Stimulated activated CD4-positive, alpha-beta T cell treated with anti-CD3 and anti-CD28 coated beads, Interleukin-1b, Interleukin-23, amount 100 ng/mL, for 48 hours (primary cell): Measurements from ENCODE around the gene ST7.
"Not testable (repeated sequence)": the region's sequence is repeated elsewhere in the genome, so short reads cannot be mapped to it uniquely, and the experiment has no call there.

Experiments used
- DNase-seq: peaks from one replicate; pipeline ENCODE4 v3.0.0-alpha.2; 2020

ST7 gene

DNA sequence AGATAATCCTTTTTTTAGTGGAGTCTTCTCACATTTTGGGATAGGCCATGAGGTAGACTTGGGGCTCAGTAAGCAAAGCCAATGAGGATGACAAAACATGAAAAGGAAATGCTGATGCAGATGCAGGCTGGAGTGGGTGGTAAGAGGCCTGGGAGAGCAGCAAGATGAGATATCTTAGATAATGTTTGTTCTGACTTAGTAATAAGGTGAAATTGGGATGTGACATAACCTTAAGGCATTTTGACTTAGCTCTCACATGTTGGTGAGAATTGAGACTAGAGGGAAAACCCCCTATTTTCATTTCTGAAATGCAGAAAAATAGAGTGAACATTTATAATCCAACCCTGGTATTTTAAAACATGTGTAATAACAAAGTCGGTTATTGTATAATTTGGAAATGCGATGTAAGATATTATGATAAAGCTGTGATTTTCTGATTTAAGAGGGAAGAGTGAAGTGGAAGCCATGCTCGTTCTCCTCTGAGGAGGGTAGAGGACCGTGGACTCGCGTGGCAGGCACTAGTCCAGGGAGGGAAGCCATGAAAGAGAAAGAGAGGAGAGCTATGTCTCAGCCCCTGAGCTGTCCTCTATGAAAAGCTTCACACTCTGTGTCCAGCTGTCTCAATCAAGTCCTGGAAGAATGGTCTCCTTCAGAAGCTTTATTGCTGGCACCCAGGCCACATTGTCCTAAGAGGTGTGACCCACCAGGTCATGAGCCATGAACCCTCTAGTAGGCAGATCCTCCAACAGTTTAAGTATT, 57.3 kb downstream of the ST7 start:
- DNase-seq: peak; percentile 48

DNA sequence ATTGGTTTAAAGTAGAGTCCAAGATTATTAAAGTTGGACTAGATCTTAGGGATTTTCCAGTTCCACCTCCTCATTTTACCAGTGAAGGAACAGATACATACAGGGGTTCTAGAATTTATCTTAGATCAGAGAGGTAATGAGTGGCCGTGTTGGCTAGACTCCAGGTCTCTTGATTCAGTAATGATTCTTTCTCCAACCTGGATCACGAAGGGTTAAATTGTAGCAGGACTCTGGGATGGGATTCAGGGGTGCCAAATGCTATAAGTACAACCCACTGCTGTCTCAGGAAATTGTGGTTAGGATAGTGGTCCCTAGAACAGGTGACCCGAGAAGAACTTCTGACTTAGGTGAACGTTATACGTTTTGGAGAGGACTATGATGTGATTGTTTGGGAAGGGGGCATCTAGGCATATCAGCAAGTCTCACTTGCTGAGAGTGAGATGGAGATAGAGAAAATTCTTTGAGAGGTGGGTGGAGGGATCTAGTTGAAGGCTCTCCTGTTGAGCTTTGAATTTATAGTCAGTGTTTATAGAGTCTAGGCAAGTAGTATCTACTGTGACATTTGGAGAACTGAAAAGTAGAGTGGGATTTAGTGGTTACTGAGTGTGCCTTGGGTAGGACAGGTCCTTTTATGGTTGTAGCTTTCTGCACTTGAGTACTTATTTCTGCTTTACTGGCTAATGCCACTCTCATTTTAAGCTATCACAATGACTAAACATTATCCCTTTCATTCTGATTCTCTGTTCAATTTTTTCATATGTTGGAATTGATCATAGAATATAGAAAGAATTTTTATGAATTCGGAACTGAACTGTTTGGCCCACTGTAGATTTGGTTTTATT, 58.3 kb downstream of the ST7 start:
- no peak for DNase-seq

DNA sequence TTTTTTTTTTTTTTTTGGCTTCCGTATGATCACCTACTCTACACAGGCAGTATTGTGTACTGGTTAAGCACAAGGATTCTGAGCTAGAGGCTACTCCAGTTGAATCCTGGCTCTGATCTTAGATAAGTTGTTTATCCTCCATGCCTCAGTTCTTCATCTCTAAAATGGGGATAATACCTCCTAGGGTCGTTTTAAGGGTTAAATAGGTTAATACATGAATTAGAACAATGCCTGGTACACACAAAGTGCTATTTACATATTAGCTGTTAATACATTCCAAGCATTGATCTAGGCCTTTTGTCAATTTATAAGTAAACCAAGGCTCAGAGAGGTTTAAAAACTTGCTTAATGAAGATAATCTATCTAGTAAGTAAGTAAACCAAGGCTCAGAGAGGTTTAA, 59.0 kb downstream of the ST7 start:
- no peak for DNase-seq

DNA sequence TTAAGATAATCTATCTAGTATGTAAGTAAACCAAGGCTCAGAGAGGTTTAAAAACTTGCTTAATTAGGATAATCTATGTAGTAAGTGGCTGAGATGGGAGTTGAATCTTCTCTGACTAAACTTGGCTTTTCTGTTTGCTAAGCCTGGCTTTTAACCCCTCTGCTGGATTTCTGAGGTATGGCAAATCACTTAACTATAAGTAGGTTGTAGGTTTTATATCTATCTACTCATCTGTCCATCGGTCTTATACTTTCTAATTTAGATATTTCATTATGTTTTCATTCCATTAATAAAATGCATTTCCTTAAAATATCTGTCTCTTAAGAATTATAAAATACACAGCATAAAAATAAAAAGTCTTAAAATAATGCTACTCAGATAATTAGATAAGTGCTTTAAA, 59.4 kb downstream of the ST7 start:
- DNase-seq: no peak

DNA sequence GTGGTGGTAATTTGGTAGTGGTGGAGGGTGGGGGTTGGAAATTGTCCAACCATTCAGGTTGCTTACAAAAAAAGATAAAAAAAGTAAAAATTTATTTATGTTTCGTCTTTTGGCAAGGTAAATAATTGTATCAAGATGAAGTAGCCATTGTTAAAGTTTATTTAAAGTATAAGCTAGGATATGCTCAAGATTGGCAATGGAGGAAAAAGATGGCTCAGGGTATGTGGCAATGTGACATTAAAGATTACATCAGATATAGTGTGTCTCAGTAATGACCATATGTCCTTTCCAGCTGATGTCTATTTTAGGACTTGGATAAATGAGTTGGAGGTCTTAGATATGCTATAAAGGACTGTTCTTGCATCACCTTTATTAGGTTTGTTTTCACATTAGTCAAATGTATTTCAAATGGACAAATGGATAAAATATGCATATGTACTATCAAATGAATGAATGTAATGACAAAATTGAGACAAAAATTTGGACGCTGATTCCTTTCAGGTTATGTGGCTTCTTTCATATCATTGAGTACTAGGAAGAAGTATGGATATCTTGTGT, 60.9 kb downstream of the ST7 start:
- no peak for DNase-seq

DNA sequence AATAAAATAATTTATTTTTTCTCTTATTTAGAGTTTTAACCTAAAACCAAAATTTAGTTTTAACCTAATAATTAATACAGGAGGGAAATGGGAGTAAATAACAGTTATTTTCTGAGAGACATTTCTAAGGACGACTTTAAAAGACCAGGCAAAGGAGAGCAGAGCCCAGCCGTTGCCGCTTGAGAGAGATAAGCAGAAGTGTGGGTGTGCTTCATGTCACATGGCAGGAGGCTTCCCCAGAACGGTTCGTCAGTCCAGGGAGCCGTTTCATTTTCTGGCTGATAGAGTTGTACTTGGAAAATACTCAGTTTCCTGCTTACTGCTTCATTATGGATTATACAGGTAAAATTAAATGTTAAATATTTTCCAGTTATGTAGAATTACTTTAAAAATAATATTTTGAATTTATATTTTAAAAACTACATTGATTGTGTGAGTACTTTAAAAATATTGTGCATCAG, 61.4 kb downstream of the ST7 start:
- peak; percentile 16 for DNase-seq

DNA sequence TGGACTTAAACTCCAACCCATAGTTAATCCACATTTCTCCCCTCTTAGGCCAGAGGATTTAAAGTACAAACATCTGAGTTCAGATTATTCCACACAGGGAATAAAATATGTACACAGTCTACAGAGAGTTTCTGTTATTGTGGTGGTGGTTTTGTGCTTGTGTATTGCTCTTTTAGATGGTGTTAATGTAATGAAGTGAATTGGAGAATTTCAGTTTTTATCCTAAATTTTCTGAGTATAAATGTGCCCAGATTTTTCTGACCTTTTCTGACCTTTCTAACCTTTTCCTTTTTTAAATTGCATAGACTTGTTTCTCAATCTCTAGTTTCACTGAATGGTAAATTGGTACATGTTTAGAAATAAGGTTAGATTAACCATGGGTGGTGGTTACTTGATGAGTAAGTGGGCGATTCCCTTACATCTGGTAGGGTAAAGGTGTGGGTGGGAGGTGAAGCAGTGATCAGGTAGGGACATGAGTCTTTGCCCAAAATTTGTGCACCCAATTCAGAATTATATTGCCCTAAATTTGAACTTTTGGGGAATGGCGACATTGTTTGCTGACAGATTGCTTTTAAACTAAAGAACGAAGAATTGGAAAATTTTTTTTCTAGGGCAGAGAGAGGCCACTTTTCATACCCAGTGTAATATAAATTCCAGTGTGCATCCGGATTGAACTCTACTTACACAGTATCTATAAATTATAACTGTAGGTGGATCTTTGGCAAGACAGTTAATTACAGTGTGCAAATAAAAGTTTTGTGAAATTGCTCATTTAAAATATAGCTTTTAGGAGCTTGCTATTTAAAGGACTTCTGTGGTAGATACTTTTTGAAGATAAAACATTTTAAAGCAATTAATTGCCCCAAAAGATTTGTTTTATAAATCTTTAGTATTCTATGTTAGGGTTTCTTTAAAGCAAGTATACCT, 62.2 kb downstream of the ST7 start:
- no peak for DNase-seq

DNA sequence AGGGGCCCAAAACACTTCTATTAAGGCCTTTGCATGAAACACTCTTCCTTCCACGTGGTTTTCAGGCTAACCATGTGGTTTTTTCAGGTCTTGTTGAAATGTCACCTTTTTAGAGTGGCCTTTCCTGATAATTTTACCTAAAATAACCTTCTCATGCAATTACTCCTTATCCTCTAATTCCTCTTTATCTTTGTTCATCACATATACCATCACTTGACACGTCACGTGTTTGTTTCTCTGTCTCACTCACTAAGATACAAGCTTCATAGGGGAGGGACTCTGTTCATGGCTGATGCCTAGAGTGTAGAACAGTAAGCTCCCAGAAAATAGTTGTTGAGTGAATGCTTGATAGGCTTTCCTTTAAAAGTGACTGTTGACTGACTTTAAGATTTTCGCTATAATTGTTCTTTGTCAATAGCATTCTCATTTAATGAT, 63.7 kb downstream of the ST7 start:
- DNase-seq: no peak

DNA sequence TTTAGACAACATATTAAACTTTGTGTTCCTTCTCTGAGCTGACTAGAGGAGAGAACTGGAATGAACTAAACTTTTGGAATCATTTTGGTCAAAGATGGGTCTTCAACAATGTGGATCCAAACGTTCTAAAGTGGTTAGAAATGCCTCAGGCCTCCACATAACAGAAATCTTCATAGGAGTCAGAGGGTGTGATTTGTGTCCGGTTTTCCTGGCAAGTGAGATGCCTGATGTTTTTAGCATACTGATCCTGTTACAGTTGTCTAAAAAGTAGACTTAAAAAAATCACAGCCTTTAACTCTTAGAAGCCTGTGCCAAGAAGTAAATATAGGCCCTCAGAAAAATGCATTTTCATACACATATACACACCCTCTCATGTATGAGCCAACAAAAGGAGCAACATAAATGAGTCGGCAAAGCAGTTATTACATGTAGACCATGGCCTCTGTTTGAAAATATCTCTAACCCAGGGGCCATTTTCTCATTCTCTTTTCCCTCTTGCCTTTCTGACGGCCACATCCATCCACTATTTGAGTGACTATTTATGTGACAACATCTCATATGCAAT, 64.5 kb downstream of the ST7 start:
- no peak for DNase-seq

DNA sequence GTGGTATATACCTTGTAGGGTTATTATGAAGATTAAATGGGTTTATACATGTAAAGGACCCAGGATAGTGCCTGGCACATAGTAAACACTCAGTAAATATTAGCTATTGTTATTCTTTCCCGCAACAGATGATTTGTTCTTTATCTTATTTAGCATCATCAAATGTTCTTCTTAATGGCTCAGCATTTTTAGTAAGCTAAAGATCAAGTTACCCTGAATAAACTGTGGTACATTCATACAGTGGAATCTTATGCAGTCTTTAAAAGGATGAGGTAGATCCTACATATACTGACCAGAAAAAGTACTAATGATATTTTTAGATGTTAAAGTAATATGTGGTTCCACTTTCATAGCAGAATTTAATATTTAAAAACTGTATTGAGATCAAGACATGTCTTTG, 65.4 kb downstream of the ST7 start:
- DNase-seq: no peak

DNA sequence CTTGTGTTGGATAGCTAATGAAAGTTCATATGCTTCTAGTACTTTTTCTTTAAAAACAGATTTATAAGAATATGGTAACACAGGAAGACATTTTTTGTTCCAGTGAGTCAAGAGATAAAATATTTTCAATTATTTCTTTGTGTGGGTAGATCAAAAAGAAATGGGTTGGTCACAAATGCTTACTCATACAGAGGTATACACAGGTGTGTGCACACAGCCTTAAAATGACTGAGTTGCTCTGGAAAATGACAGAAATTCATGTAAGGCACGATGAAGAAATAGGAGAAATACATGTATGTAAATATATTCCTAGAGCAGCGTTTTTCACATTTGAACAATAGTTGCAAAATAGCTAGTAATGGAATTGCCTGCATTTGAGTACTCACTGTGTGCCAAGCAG, 66.0 kb downstream of the ST7 start:
- no peak for DNase-seq

DNA sequence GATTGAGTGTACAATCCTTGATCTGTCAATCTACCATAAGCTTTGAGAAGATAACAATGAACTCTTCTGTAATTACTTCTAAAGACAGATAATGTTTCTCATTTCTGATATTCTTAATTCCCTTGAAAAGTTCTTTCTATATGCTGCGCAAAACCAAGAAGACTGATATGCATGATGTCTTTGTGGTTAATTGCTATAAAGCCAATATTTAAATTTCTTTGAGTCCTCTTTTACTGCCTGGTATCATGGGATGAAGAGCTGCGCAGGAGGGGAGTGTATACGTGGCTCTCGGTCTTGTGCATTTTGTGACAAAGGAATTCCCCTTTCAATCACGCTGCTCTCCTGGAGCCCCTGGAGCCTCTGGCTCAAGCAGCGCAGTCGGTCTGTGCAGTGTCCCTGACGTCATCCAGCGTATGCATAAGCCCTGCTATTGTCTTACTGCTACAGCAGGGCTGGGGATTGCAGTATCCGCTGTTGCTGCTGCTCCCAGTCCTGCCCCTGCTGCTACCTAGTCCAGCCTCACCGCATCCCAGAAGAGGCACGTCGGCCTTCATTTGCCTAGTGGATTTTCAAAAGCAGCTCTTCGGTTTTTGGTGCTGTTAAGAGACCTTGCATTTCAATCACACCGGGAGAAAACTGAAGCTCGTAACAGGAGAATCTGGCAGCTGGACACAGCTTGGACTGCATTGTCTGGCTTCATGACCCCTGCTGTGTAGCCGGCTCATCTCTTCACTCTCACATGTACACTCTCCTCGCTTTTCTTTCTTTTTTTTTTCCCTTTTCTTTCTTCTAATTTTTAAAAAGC, 66.7 kb downstream of the ST7 start:
- no peak for DNase-seq

DNA sequence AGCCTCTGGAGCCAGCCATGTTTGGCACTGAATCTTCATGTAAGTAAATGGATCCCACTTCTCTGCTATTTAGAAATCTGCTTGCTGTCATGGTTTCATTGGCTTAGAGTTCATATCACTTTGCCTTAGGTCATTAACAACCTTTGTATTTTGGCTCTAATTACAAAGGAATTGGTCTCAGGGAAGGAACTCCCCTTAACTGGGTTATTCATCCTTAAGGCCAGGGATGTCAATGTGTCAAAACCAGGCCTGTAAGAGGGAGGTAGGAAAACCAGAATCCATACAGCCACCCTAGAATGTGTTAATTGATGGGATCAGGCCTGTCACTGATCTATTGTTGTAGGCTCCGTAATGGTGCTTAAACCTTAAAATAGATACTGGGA, 67.3 kb downstream of the ST7 start:
- DNase-seq: no peak

DNA sequence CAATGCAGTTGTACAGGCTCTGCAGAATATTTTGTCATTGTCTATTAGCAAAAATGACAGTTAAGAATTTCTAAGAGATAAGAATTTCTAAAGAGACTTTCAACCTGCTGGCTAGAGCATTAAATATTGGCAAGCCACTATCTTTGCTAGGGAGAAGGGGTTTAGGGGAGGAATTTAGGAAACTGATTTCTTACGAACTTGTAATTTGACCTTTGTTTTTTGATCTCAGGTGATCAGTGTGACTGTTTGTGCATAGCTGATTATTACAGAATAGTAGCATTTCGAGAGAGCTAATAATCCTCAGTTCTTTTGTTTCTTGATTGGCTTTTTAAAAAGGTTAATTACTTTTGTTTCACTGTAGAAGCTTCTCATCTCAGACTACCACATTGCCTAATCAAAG, 68.1 kb downstream of the ST7 start:
- DNase-seq: no peak

DNA sequence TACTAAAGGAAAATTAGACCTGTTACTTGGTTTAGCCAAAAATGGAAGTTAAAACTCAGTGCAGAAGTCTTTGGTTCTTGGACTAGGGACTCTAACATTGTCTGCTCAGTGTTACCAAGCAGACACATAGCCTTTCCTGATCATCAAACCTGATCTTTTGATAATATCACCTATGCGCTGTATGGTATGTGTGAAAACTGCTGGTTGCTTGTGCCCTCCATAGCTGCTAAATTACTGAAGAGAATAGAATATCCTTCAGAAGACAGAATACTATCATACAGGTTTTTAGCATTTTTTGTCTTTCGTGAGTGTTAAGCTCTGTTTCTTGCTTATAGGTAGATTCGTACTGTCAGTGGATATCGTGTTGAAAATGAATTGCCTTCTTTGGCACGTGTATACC, 68.7 kb downstream of the ST7 start:
- DNase-seq: no peak

DNA sequence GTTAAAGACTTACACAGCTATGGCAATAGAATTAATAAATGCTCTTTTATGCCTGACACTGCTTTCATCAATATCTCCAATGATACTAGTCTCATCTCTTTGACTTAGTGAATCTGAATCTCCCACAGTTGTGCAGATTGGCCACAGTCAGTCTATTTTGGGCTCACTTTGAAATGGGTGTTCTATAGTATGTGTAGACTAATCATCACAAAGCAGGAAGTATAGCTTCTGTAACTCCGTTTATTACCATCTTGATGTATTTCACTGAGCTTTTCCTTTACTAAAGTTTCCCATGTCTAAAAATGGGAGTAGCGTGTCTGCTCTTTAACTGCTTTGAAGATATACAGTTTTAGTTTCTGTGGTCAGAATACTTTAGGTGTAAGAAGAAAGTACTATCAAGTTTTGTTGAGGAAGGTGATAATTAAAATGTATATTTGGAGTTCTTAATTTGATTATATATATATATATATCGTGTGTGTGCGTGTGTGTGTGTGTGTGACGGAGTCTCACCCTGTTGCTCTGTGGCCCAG, 70.1 kb downstream of the ST7 start:
- no peak for DNase-seq

DNA sequence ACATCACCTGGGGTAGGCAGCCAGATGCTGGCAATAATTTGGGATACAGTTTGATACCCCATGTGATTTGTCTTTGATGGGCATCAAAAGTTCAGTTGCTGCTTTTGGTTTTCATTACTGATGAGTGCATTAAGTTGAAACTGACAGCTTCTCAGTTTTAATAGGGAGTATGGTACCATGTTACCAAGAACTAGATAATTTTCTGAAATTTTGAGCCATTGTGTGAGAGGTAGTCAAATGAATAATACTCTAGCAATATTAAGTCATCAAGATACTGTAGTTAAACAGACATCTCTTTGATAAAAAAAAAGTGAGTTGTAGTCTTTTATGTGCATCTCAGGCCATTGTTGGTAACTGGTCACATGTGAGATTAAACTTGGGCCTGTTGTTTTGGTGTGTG, 71.5 kb downstream of the ST7 start:
- no peak for DNase-seq

DNA sequence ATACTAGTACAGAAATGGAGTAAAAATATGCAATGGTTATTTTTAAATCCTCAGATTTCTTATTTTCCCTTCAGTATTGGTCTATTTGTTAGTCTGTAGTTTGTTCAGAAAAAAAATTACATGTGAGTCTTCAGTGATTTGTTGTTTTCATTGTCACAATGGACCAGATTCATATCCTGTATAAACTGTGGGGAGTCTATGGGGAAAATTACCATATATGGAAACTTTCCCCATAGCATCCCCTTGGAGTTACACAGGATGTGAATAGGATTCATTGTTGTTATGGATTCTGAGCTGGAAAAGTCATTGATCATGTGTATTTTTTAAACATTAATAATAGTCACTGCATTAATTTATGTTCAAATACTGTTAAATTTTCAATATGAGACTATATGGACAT, 72.6 kb downstream of the ST7 start:
- no peak for DNase-seq

DNA sequence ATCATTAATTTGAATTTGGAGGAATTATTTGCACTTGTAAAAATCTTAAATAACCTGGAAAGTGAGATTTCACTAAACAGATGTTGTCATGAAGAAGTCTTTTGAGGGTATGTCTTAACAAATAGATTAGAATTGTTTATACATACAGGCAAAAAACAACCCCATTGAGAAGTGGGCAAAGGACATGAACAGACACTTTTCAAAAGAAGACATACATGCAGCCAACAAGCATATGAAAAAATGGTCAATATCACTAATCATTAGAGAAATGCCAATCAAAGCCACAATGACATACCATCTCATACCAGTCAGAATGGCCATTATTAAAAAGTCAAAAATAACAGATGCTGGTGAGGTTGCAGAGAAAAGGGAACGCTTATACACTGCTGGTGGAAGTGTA, 77.0 kb downstream of the ST7 start:
- DNase-seq: not testable (repeated sequence)

DNA sequence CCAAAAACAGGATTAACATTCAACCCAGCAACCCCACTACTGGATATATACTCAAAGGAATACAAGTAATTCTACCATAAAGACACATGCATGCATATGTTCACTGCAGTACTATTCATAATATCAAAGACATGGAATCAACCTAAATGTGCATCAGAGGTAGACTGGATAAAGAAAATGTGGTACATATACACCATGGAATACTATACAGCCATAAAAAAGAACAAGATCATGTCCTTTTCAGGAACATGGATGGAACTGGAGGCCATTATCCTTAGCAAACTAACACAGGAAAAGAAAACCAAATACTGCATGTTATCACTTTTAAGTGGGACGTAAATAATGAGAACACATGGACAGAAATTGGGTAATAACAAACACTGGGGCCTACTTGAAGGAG, 77.5 kb downstream of the ST7 start:
- not testable (repeated sequence) for DNase-seq

DNA sequence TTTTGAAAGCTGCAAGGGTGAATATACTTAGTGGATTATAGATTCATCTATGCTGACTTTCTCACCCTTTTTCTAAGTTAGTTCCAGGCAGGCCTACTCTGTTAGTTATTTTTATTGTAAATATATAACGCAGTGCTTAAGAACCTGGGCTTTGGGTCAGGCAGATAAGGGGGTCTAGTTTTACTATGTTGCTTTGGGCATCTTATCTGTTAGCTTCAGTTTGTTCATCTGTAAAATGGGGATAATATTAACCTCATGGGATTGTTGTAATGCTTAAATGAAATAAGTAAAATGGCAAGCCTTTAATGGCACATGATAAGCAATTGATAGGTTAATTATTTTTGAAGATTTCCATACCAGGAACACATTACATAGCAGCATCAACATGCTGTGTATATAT, 79.5 kb downstream of the ST7 start:
- no peak for DNase-seq
